ENCODE measurements around the gene ELFN2. TPM values are rescaled to one million over a fixed set of nuclear protein-coding genes. Genes with fewer than 3 reads are reported as not detected.
"Not testable (repeated sequence)": the region's sequence is repeated elsewhere in the genome, so short reads cannot be mapped to it uniquely, and the experiment has no call there.

Gene ELFN2
- total RNA-seq, 4 donors from 2014 or later, result 0.30 to 0.76 TPM; not detected in 2

- TF ChIP-seq, protein P1, sequence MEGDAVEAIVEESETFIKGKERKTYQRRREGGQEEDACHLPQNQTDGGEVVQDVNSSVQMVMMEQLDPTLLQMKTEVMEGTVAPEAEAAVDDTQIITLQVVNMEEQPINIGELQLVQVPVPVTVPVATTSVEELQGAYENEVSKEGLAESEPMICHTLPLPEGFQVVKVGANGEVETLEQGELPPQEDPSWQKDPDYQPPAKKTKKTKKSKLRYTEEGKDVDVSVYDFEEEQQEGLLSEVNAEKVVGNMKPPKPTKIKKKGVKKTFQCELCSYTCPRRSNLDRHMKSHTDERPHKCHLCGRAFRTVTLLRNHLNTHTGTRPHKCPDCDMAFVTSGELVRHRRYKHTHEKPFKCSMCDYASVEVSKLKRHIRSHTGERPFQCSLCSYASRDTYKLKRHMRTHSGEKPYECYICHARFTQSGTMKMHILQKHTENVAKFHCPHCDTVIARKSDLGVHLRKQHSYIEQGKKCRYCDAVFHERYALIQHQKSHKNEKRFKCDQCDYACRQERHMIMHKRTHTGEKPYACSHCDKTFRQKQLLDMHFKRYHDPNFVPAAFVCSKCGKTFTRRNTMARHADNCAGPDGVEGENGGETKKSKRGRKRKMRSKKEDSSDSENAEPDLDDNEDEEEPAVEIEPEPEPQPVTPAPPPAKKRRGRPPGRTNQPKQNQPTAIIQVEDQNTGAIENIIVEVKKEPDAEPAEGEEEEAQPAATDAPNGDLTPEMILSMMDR (IDR thresholded peaks at IDR 0.05), result no peak
- TF ChIP-seq POLR2A (IDR thresholded peaks at IDR 0.05), result no peak
- H3K27me3 ChIP-seq, result peaks cover 6 to 44% of the 10 kb centered on the region in 2 donors
- intact Hi-C loops (cut with DNase I; ENCODE audit: low total_unique reads), result no loop called here
Measured at GRCh38 chr22:37331034-37331428, 96.2 kb downstream of the ELFN2 start.

DNA sequence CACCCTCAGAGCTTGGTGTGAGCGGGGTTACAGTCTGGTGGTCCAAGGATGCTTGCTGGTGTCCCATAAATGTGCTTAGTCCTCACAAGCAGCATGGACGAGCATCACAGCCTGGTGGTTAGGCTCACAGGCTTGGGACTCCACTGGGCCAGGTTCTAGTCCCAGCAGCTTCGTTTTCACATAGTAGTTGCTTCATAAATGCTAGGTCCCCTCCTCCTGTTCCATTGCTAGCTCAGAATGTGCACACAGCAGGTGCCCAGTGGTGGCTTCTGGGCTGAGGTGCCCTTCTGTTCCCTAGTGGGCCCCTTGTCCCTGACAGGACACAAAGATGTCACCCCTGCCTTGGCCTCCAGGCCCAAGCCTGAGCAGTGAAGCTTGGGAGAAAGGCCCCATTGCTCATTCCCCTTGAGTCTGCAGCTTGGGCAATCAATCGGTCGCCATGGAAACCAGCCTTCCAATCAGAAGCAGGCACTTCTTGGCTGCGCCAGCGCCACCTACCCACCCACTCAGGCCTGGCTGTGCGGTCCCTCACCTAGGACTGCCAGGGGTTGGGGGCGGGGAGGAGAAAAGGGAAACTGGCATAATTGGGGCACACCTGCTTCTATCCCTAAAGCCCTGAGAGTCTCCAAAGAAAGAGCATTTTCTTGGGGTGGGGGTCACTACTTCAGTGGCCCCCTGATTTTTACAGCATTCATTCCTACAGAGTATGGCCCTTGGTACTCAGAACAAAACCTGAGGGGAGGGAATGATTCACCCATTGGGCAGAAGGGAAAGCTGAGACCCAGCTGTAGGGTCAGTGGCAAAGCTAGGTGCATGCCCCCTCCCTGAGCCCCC, 96.9 kb downstream of the ELFN2 start:
- TF ChIP-seq, protein P1 (IDR thresholded peaks at IDR 0.05), result no peak
- no peak for TF ChIP-seq POLR2A (IDR thresholded peaks at IDR 0.05)
- no peaks in the 10 kb centered on the region for H3K9me3 ChIP-seq
- DNase-seq, result no peak
- intact Hi-C loops (cut with DNase I; ENCODE audit: low total_unique reads), result no loop called here
- H3K4me3 ChIP-seq, result no peak overlapping the region
- no peak overlapping the region for H3K27ac ChIP-seq
- no peaks in the 10 kb centered on the region for H3K36me3 ChIP-seq
- H3K27me3 ChIP-seq, result peaks cover 6 to 50% of the 10 kb centered on the region in 2 donors
- H3K4me1 ChIP-seq, result no peaks in the 10 kb centered on the region

More at GRCh38 chr22:37331034-37331428, 96.2 kb downstream of the ELFN2 start:
- no peaks in the 10 kb centered on the region for H3K36me3 ChIP-seq
- H3K27ac ChIP-seq, result no peak overlapping the region
- no peak for DNase-seq
- no peak overlapping the region for H3K4me3 ChIP-seq
- H3K9me3 ChIP-seq, result no peaks in the 10 kb centered on the region
- no peaks in the 10 kb centered on the region for H3K4me1 ChIP-seq

GRCh38 chr22:37329238-37330140, 97.8 kb downstream of the ELFN2 start:
- TF ChIP-seq, protein P1 (IDR thresholded peaks at IDR 0.05), result no peak
- no peak for TF ChIP-seq POLR2A (IDR thresholded peaks at IDR 0.05)
- intact Hi-C loops (cut with DNase I; ENCODE audit: low total_unique reads), result no loop called here
- H3K4me3 ChIP-seq, result no peak overlapping the region
- peaks cover 6 to 50% of the 10 kb centered on the region in 2 donors for H3K27me3 ChIP-seq
- H3K9me3 ChIP-seq, result no peaks in the 10 kb centered on the region
- H3K4me1 ChIP-seq, result no peaks in the 10 kb centered on the region
- H3K27ac ChIP-seq, result no peak overlapping the region
- H3K36me3 ChIP-seq, result no peaks in the 10 kb centered on the region
- DNase-seq, result no peak

- H3K27ac ChIP-seq; H3K4me1 ChIP-seq; H3K4me3 ChIP-seq; intact Hi-C loops (cut with DNase I; ENCODE audit: low total_unique reads); DNase-seq; H3K36me3 ChIP-seq; H3K9me3 ChIP-seq: not testable (repeated sequence)
- H3K27me3 ChIP-seq, result peaks cover 0 to 44% of the 10 kb centered on the region in 2 donors
Measured at GRCh38 chr22:37328538-37329237, 98.6 kb downstream of the ELFN2 start.

DNA sequence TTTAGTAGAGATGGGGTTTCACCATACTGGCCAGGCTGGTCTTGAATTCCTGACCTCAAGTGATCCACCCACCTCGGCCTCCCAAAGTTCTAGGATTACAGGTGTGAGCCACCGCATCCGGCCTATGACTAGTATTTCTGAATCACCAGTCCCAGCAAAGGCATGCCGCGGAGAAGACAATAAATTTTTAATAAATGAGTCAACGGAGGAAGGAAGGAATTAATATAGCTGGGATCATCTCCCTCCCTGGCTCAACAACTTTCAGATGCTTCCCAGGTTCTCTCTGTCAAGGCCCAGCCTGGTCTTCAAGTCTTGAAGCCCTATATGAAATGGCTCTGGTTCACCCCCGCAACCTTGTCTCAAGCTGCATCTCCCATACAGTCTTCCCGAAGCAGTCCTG, 99.3 kb downstream of the ELFN2 start:
- no peaks in the 10 kb centered on the region for H3K9me3 ChIP-seq
- no peaks in the 10 kb centered on the region for H3K36me3 ChIP-seq
- H3K27ac ChIP-seq, result no peak overlapping the region
- peaks cover 0 to 37% of the 10 kb centered on the region in 2 donors for H3K27me3 ChIP-seq
- intact Hi-C loops (cut with DNase I; ENCODE audit: low total_unique reads), result no loop called here
- no peak for DNase-seq
- no peaks in the 10 kb centered on the region for H3K4me1 ChIP-seq
- no peak overlapping the region for H3K4me3 ChIP-seq
- no peak for TF ChIP-seq POLR2A (IDR thresholded peaks at IDR 0.05)
